CD14-positive monocyte (primary cell): Measurements from ENCODE around the gene GPR27. TPM values are rescaled to one million over a fixed set of nuclear protein-coding genes. Genes with fewer than 3 reads are reported as not detected.

ENCODE experiments used
- DNase-seq, 3 donors: peaks; one replicate each; pipeline ENCODE4 v3.0.0-alpha.2; 2011 to 2022
- H2AFZ ChIP-seq: 2 replicates; pipeline ENCODE4 v1.6.0; 2012; ENCODE audit warnings: mild to moderate bottlenecking, low read depth, low read length, inconsistent platforms; ENCODE audit not compliant: insufficient read depth, poor library complexity, severe bottlenecking
- H3K27ac ChIP-seq, 2 donors: 1 replicate in 1 of 2; 2 replicates in 1 of 2; pipeline ENCODE4 v1.5.1; 2012 to 2013; ENCODE audit warnings: low read length in 2 of 2, control low read depth in 1 of 2, inconsistent platforms in 1 of 2, low read depth in 1 of 2, mild to moderate bottlenecking in 1 of 2
- H3K27me3 ChIP-seq, 2 donors: one replicate each; pipeline versions ENCODE4 v1.6.0 to v1.6.1; 2011 to 2013; ENCODE audit warnings: low read length in 2 of 2; ENCODE audit not compliant: control insufficient read depth in 2 of 2, insufficient read depth in 2 of 2
- H3K36me3 ChIP-seq, 2 donors: replicated peaks in 1 of 2; 1 replicate in 1 of 2; 2 replicates in 1 of 2; pipeline versions ENCODE4 v1.5.1 to v1.6.1; 2012 to 2013; ENCODE audit warnings: low read length in 2 of 2, control low read depth in 1 of 2, inconsistent platforms in 1 of 2, mild to moderate bottlenecking in 1 of 2; ENCODE audit not compliant: insufficient read depth in 2 of 2, control insufficient read depth in 1 of 2
- H3K4me1 ChIP-seq, 2 donors: 1 replicate in 1 of 2; 2 replicates in 1 of 2; pipeline versions ENCODE4 v1.5.1 to v1.6.1; 2012 to 2013; ENCODE audit warnings: low read length in 2 of 2, control low read depth in 1 of 2, inconsistent platforms in 1 of 2, mild to moderate bottlenecking in 1 of 2, moderate library complexity in 1 of 2; ENCODE audit not compliant: insufficient read depth in 2 of 2, control insufficient read depth in 1 of 2
- H3K4me2 ChIP-seq: replicated peaks from 2 replicates; pipeline ENCODE3; 2012; ENCODE audit warnings: low read length, moderate library complexity, mild to moderate bottlenecking; ENCODE audit not compliant: poor library complexity, severe bottlenecking; ENCODE audit errors: extremely low read depth
- H3K4me3 ChIP-seq, 3 experiments: fragments of 200-600 bp in 1 of 3; sonication (generic) in 1 of 3; replicated peaks in 1 of 3; 1 replicate in 2 of 3; 2 replicates in 1 of 3; pipeline ENCODE4 v1.5.1; 2011 to 2013; ENCODE audit warnings: low read length in 3 of 3, mild to moderate bottlenecking in 3 of 3, control low read depth in 2 of 3, low read depth in 2 of 3, inconsistent platforms in 1 of 3, moderate library complexity in 1 of 3
- H3K79me2 ChIP-seq: 2 replicates; pipeline ENCODE4 v1.6.0; 2012; ENCODE audit warnings: mild to moderate bottlenecking, control low read depth, inconsistent platforms, low read length, moderate library complexity; ENCODE audit not compliant: insufficient read depth
- H3K9ac ChIP-seq: 2 replicates; pipeline ENCODE4 v1.6.0; 2017; ENCODE audit warnings: low read length, mild to moderate bottlenecking; ENCODE audit not compliant: insufficient read depth, poor library complexity, severe bottlenecking
- H3K9me3 ChIP-seq, 2 donors: replicated peaks in 1 of 2; 1 replicate in 1 of 2; 2 replicates in 1 of 2; pipeline versions ENCODE4 v1.5.1 to v1.6.1; 2012 to 2013; ENCODE audit warnings: low read length in 2 of 2, control low read depth in 1 of 2; ENCODE audit not compliant: control insufficient read depth in 1 of 2, insufficient read depth in 1 of 2
- H4K20me1 ChIP-seq: 2 replicates; pipeline ENCODE4 v1.6.0; 2012; ENCODE audit warnings: mild to moderate bottlenecking, low read length, control low read depth, moderate library complexity; ENCODE audit not compliant: insufficient read depth
- H3K27ac Mint-ChIP-seq, 7 donors: one replicate each; pipeline ENCODE4 v1.8.0; 2020; ENCODE audit warnings: mild to moderate bottlenecking in 7 of 7, mixed read lengths in 7 of 7, moderate library complexity in 6 of 7, inconsistent platforms in 2 of 7
- H3K27me3 Mint-ChIP-seq, 3 donors: one replicate each; pipeline ENCODE4 v1.8.0; 2021 to 2022; ENCODE audit warnings: low read depth in 3 of 3, mild to moderate bottlenecking in 3 of 3, mixed read lengths in 3 of 3, moderate library complexity in 3 of 3, inconsistent platforms in 1 of 3
- H3K36me3 Mint-ChIP-seq, 2 donors: one replicate each; pipeline ENCODE4 v1.8.0; 2020; ENCODE audit warnings: mixed read lengths in 2 of 2, inconsistent platforms in 1 of 2, mild to moderate bottlenecking in 1 of 2
- H3K4me1 Mint-ChIP-seq: one replicate; pipeline ENCODE4 v1.8.0; 2020; ENCODE audit warnings: mild to moderate bottlenecking, mixed read lengths
- H3K4me3 Mint-ChIP-seq, 2 donors: one replicate each; pipeline ENCODE4 v1.8.0; 2020; ENCODE audit warnings: mild to moderate bottlenecking in 2 of 2, mixed read lengths in 2 of 2, moderate library complexity in 1 of 2
- H3K9me3 Mint-ChIP-seq, 7 donors: one replicate each; pipeline ENCODE4 v1.8.0; 2020 to 2022; ENCODE audit warnings: mixed read lengths in 7 of 7, mild to moderate bottlenecking in 6 of 7, moderate library complexity in 6 of 7, inconsistent platforms in 2 of 7
- WGBS: methylation state at CpG from one replicate; pipeline ENCODE4 v1.1.5; 2013; ENCODE audit warnings: missing lambda C conversion rate; ENCODE audit not compliant: insufficient coverage; 5-methylcytosine and 5-hydroxymethylcytosine counted together
- intact Hi-C, 2 donors: fragments of 100-400 bp; cut with micrococcal nuclease; formaldehyde crosslinking; loops; one replicate each; pipeline versions ENCODE4 v1.15.0 to v1.15.1; 2023
- polyA plus RNA-seq, 3 donors: library from polyadenylated mRNA; depleted of rRNA in 1 of 3; unstranded in 2 of 3; stranded (reverse) in 1 of 3; fragments of 300-500 nt in 2 of 3; fragments of >200 nt in 1 of 3; fragmentation: Illumina TruSeq in 2 of 3; gene quantifications; 1 replicate in 2 of 3; 2 replicates in 1 of 3; pipeline ENCODE4 v1.2.3, GENCODE V29; 2012 to 2021
- TF ChIP-seq, protein P1 (sequence below): fragments of 200-600 bp; IDR thresholded peaks from one replicate; pipeline ENCODE4 v1.8.0; 2022; ENCODE audit warnings: antibody characterized with exemption, mild to moderate bottlenecking

The GPR27 gene
- polyA plus RNA-seq, 3 donors = 5.7 to 19.6 (median 6.6) TPM

DNA sequence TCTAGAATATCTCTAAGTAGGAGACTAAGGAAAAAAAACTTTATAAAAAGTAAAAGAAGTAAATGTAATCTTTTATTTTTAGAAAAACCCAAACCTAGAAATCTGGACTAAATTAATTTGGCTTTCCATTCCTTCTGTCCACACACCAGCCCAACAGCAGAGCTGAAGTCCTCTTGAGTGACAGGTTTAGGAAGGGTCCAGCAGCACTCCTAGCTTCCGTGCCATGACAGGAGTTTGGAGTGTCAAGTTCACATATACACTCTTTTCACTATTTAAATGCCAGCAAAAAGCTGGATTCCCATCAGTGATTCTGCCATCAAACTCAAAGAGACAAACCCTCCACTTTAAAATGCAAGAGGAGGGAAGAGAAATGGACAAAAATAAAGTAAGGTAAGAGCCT is 18.2 kb downstream of the GPR27 start:
- WGBS = no CpG with 5 or more reads among the region's 1 CpG
- Mint-ChIP-seq H3K36me3 (peaks cover 49 to 54% of the 10 kb centered on the region in 2 donors), H3K27me3 (peaks cover 1 to 2% (median 1%) of the 10 kb centered on the region in 3 donors), H3K9me3 (no peaks in the 10 kb centered on the region), H3K27ac (peak overlapping the region in 1 of 7 donors; percentile 31), H3K4me1 (peaks cover 26% of the 10 kb centered on the region), H3K4me3 (no peak overlapping the region)
- Histone ChIP-seq H2AFZ (no peak overlapping the region), H3K27me3 (no peaks in the 10 kb centered on the region), H3K79me2 (peaks cover 70% of the 10 kb centered on the region), H3K4me1 (peaks cover 0 to 3% of the 10 kb centered on the region in 2 donors), H3K27ac (peak overlapping the region in 1 of 2 donors; percentile 36), H3K4me3 (no peak overlapping the region), H3K4me2 (no peak overlapping the region), H3K9ac (no peak overlapping the region), H4K20me1 (peaks cover 4% of the 10 kb centered on the region), H3K9me3 (no peaks in the 10 kb centered on the region), H3K36me3 (peaks cover 0 to 60% of the 10 kb centered on the region in 2 donors)
- intact Hi-C loops = no loop called here
- DNase-seq = no peak
- TF ChIP-seq, protein P1, sequence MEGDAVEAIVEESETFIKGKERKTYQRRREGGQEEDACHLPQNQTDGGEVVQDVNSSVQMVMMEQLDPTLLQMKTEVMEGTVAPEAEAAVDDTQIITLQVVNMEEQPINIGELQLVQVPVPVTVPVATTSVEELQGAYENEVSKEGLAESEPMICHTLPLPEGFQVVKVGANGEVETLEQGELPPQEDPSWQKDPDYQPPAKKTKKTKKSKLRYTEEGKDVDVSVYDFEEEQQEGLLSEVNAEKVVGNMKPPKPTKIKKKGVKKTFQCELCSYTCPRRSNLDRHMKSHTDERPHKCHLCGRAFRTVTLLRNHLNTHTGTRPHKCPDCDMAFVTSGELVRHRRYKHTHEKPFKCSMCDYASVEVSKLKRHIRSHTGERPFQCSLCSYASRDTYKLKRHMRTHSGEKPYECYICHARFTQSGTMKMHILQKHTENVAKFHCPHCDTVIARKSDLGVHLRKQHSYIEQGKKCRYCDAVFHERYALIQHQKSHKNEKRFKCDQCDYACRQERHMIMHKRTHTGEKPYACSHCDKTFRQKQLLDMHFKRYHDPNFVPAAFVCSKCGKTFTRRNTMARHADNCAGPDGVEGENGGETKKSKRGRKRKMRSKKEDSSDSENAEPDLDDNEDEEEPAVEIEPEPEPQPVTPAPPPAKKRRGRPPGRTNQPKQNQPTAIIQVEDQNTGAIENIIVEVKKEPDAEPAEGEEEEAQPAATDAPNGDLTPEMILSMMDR = no peak

DNA sequence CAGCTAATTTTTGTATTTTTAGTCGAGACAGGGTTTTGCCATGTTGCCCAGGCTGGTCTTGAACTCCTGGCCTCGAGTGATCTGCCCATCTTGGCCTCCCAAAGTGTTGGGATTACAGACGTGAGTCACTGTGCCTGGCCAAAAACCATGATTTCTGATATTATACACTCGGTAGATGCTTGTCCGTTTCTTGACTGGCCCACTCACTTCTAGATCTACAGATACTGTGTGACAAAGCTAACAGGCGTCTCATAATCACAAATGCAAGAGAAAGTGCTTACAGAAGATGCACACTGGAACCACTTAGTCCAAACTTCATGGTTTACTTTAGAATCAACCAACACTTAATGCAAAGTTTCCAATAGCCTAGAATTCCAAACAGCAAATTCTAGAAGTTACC is 22.9 kb downstream of the GPR27 start:
- Histone ChIP-seq H2AFZ (no peak overlapping the region), H3K4me1 (peaks cover 28 to 48% of the 10 kb centered on the region in 2 donors), H3K4me3 (no peak overlapping the region), H3K36me3 (peaks cover 0 to 48% of the 10 kb centered on the region in 2 donors), H3K79me2 (peaks cover 96% of the 10 kb centered on the region), H3K9me3 (no peaks in the 10 kb centered on the region), H3K27me3 (no peaks in the 10 kb centered on the region), H4K20me1 (peaks cover 4% of the 10 kb centered on the region), H3K27ac (no peak overlapping the region), H3K4me2 (no peak overlapping the region), H3K9ac (no peak overlapping the region)
- H3K36me3 Mint-ChIP-seq = peaks cover 46 to 53% of the 10 kb centered on the region in 2 donors
- no peak for DNase-seq
- H3K9me3 Mint-ChIP-seq = no peaks in the 10 kb centered on the region
- no peak overlapping the region for H3K4me3 Mint-ChIP-seq
- whole genome bisulfite sequencing = 72% methylated on average over 5 of the region's 6 CpGs
- H3K4me1 Mint-ChIP-seq = peaks cover 61% of the 10 kb centered on the region
- TF ChIP-seq, protein P1 = no peak
- no peak overlapping the region for H3K27ac Mint-ChIP-seq
- H3K27me3 Mint-ChIP-seq = peaks cover 1 to 2% (median 1%) of the 10 kb centered on the region in 3 donors
- intact Hi-C loops = no loop called here
